OCI-LY3 (cell line): Measurements from ENCODE around the gene NXT1.

ENCODE experiments used
- H2AFZ ChIP-seq: fragments of 200-600, 300-600 bp; shearing (Covaris generic); 2 replicates; pipeline ENCODE4 v1.6.0; 2014; ENCODE audit warnings: antibody characterized with exemption, low read depth, low read length
- H3K27ac ChIP-seq: fragments of 200-600, 300-600 bp; sonication (generic); 2 replicates; pipeline ENCODE4 v1.5.1; 2014; ENCODE audit warnings: mild to moderate bottlenecking, low read length, moderate library complexity, mixed read lengths
- H3K27me3 ChIP-seq: fragments of 200-600, 300-600 bp; sonication (generic); 2 replicates; pipeline ENCODE4 v1.6.1; 2014; ENCODE audit warnings: low read depth, low read length, mixed read lengths
- H3K36me3 ChIP-seq: fragments of 200-600, 300-600 bp; sonication (generic); replicated peaks from 2 replicates; pipeline ENCODE3; 2014; ENCODE audit warnings: low read depth, low read length, mixed read lengths
- H3K4me1 ChIP-seq: fragments of 300-600, 200-600 bp; sonication (generic); 2 replicates; pipeline ENCODE4 v1.6.1; 2014; ENCODE audit warnings: low read length, mixed read lengths
- H3K4me2 ChIP-seq: fragments of 200-600, 300-600 bp; sonication (generic); 2 replicates; pipeline ENCODE4 v1.6.1; 2014; ENCODE audit warnings: low read length, mixed read lengths
- H3K4me3 ChIP-seq: fragments of 300-600, 200-600 bp; sonication (generic); 2 replicates; pipeline ENCODE4 v1.5.1; 2014; ENCODE audit warnings: antibody characterized with exemption, mild to moderate bottlenecking, low read length, moderate library complexity
- H3K79me2 ChIP-seq: fragments of 300-600, 200-600 bp; shearing (Covaris generic); 2 replicates; pipeline ENCODE4 v1.6.1; 2014; ENCODE audit warnings: mild to moderate bottlenecking, low read length, mixed read lengths
- H3K9ac ChIP-seq: fragments of 300-600, 200-600 bp; shearing (Covaris generic); 2 replicates; pipeline ENCODE4 v1.6.0; 2014; ENCODE audit warnings: mild to moderate bottlenecking, low read length, moderate library complexity
- H3K9me3 ChIP-seq: fragments of 200-600, 300-600 bp; shearing (Covaris generic); 2 replicates; pipeline ENCODE4 v1.6.1; 2014; ENCODE audit warnings: low read length, mixed read lengths; ENCODE audit not compliant: insufficient read depth
- H4K20me1 ChIP-seq: fragments of 200-600, 300-600 bp; sonication (generic); 2 replicates; pipeline ENCODE4 v1.6.1; 2016; ENCODE audit warnings: low read length, mixed read lengths; ENCODE audit not compliant: insufficient read depth
- CTCF ChIP-seq: fragments of 200-600, 300-600 bp; sonication (generic); IDR thresholded peaks from 2 replicates; pipeline ENCODE4 v1.5.1; 2014; ENCODE audit warnings: antibody characterized with exemption, low read length, low read depth
- EZH2phosphoT487 ChIP-seq: fragments of 200-600 bp; shearing (Covaris generic); IDR thresholded peaks from 2 replicates; pipeline ENCODE4 v1.6.1; 2018; ENCODE audit warnings: antibody characterized with exemption, mixed run types, low read depth

NXT1 gene

GRCh38 chr20:23371496-23371895 is 20.9 kb downstream of the NXT1 start:
- Histone ChIP-seq H3K9ac (no peak overlapping the region), H3K9me3 (no peaks in the 10 kb centered on the region), H3K27me3 (no peaks in the 10 kb centered on the region), H3K4me2 (no peak overlapping the region), H3K4me3 (no peak overlapping the region), H3K4me1 (peaks cover 23% of the 10 kb centered on the region), H3K27ac (peak overlapping the region; percentile 31), H4K20me1 (peaks cover 21% of the 10 kb centered on the region), H2AFZ (no peak overlapping the region), H3K79me2 (peaks cover 30% of the 10 kb centered on the region), H3K36me3 (peaks cover 94% of the 10 kb centered on the region)
- TF ChIP-seq CTCF (no peak), EZH2phosphoT487 (no peak)

GRCh38 chr20:23374441-23374840 is 23.9 kb downstream of the NXT1 start:
- Histone ChIP-seq H3K9me3 (no peaks in the 10 kb centered on the region), H3K9ac (no peak overlapping the region), H3K4me2 (no peak overlapping the region), H4K20me1 (no peaks in the 10 kb centered on the region; the same call in 1 of the 2 replicates), H3K27me3 (no peaks in the 10 kb centered on the region), H3K79me2 (0 out of 2 replicates have a peak, but pooled peaks cover under 1% of the 10 kb centered on the region), H3K27ac (no peak overlapping the region), H3K4me1 (peaks cover 10% of the 10 kb centered on the region), H2AFZ (no peak overlapping the region), H3K4me3 (no peak overlapping the region), H3K36me3 (peaks cover 73% of the 10 kb centered on the region)
- TF ChIP-seq EZH2phosphoT487 (no peak), CTCF (no peak)

- no peaks in the 10 kb centered on the region for H3K9me3 ChIP-seq
- no peak overlapping the region for H3K9ac ChIP-seq
- no peak overlapping the region for H3K27ac ChIP-seq
- H3K4me1 ChIP-seq: peaks cover 10% of the 10 kb centered on the region
- H3K36me3 ChIP-seq: peaks cover 60% of the 10 kb centered on the region
- H3K27me3 ChIP-seq: no peaks in the 10 kb centered on the region
- no peak overlapping the region for H3K4me2 ChIP-seq
- TF ChIP-seq EZH2phosphoT487 (no peak), CTCF (no peak)
- no peaks in the 10 kb centered on the region for H3K79me2 ChIP-seq
- H3K4me3 ChIP-seq: no peak overlapping the region
- no peaks in the 10 kb centered on the region for H4K20me1 ChIP-seq
- H2AFZ ChIP-seq: no peak overlapping the region
Observed at GRCh38 chr20:23375827-23376226, 25.2 kb downstream of the NXT1 start.

GRCh38 chr20:23379772-23380171 is 29.2 kb downstream of the NXT1 start:
- Histone ChIP-seq H3K9me3 (no peaks in the 10 kb centered on the region), H3K27ac (no peak overlapping the region), H3K36me3 (peaks cover 37% of the 10 kb centered on the region), H3K4me3 (no peak overlapping the region), H3K9ac (no peak overlapping the region), H2AFZ (no peak overlapping the region), H3K27me3 (no peaks in the 10 kb centered on the region), H3K4me1 (no peaks in the 10 kb centered on the region), H4K20me1 (no peaks in the 10 kb centered on the region), H3K4me2 (no peak overlapping the region), H3K79me2 (no peaks in the 10 kb centered on the region)
- TF ChIP-seq EZH2phosphoT487 (no peak), CTCF (no peak)
